GM19023 (cell line): Measurements from ENCODE around the gene C1QL4.
A peak's percentile ranks its signal among the peaks of the same experiment; 100 is the strongest.

Source experiments
- ATAC-seq: cut with Tn5 transposase; IDR thresholded peaks from one replicate; pipeline ENCODE4 v1.9.1; 2021; ENCODE audit warnings: mild to moderate bottlenecking, moderate library complexity; ENCODE audit not compliant: unreplicated experiment

Gene C1QL4

GRCh38 chr12:49348781-49349180 lies 11.8 kb upstream of the C1QL4 start:
- no peak for ATAC-seq

GRCh38 chr12:49347311-49348193 lies 10.6 kb upstream of the C1QL4 start:
- ATAC-seq, result no peak

- no peak for ATAC-seq
Measured at GRCh38 chr12:49346659-49347310, 9.8 kb upstream of the C1QL4 start, which contains the start of gene DNAJC22. Gene DNAJC22, plus strand, starts transcription at chr12:49346888. Its CDS starts 1,985 bp downstream, at chr12:49348873.

GRCh38 chr12:49345825-49346658 lies 9.1 kb upstream of the C1QL4 start:
- ATAC-seq, result no peak

- ATAC-seq, result no peak
Measured at GRCh38 chr12:49345051-49345824, 8.2 kb upstream of the C1QL4 start.

GRCh38 chr12:49344486-49345050 lies 7.6 kb upstream of the C1QL4 start:
- ATAC-seq, result no peak

GRCh38 chr12:49342914-49343731 lies 6.1 kb upstream of the C1QL4 start:
- no peak for ATAC-seq

- peak; percentile 63 for ATAC-seq
Measured at GRCh38 chr12:49342066-49342913, 5.3 kb upstream of the C1QL4 start.

- no peak for ATAC-seq
Measured at GRCh38 chr12:49341777-49342065, 4.7 kb upstream of the C1QL4 start.

- no peak for ATAC-seq
Measured at GRCh38 chr12:49340971-49341776, 4.2 kb upstream of the C1QL4 start.

- no peak for ATAC-seq
Measured at GRCh38 chr12:49340095-49340870, 3.3 kb upstream of the C1QL4 start.

GRCh38 chr12:49339464-49339861 lies 2.5 kb upstream of the C1QL4 start:
- ATAC-seq, result no peak

- ATAC-seq, result no peak
Measured at GRCh38 chr12:49338830-49339463, 2.0 kb upstream of the C1QL4 start.

GRCh38 chr12:49335955-49336644 lies 888 bp downstream of the C1QL4 start:
- ATAC-seq, result no peak

- no peak for ATAC-seq
Measured at GRCh38 chr12:49335118-49335954, 1.7 kb downstream of the C1QL4 start.
